Measurements from ENCODE around the gene TSPAN11.

DNA sequence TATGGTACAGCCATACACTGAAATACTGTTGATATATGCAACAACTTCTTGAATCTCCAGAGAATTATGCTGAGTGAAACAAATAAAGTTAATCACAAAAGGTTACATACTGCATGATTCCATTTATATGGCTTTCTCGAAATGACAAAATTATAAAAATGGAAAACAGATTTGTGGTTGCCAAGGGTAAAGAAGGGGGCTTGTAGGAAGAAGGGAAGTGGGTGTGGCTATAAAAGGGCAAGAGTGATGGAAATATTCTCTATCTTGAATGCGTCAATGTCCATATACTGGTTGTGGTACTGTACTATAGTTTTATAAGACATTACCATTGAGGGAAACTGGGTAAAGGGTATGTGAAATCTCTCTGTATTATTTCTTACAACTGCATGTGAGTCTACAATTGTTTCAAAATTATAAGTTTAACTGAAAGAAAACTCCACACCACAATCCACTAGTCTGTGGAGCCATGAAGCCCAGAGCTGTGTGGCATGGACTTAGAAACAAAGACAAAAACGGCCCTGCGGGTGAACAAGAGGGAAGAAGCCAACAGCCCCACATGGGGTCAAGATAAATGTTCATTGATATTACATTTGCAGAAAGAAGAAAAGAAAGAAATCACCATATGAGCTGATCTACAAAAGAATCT is 18.3 kb upstream of the TSPAN11 start:
- TF ChIP-seq, protein P1, sequence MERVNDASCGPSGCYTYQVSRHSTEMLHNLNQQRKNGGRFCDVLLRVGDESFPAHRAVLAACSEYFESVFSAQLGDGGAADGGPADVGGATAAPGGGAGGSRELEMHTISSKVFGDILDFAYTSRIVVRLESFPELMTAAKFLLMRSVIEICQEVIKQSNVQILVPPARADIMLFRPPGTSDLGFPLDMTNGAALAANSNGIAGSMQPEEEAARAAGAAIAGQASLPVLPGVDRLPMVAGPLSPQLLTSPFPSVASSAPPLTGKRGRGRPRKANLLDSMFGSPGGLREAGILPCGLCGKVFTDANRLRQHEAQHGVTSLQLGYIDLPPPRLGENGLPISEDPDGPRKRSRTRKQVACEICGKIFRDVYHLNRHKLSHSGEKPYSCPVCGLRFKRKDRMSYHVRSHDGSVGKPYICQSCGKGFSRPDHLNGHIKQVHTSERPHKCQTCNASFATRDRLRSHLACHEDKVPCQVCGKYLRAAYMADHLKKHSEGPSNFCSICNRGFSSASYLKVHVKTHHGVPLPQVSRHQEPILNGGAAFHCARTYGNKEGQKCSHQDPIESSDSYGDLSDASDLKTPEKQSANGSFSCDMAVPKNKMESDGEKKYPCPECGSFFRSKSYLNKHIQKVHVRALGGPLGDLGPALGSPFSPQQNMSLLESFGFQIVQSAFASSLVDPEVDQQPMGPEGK (CRISPR knock-in tag; IDR thresholded peaks at IDR 0.05; ENCODE audit: borderline replicate concordance), result no peak
- TF ChIP-seq OSR1 (CRISPR knock-in tag; IDR thresholded peaks at IDR 0.05), result no peak
- no peak for TF ChIP-seq TCF4 (CRISPR knock-in tag; IDR thresholded peaks at IDR 0.05; ENCODE audit: borderline replicate concordance)
- TF ChIP-seq ZC3H10 (CRISPR knock-in tag; IDR thresholded peaks at IDR 0.05), result no peak
- no peak for TF ChIP-seq ZFP30 (CRISPR knock-in tag; IDR thresholded peaks at IDR 0.05)
- TF ChIP-seq, protein P2, sequence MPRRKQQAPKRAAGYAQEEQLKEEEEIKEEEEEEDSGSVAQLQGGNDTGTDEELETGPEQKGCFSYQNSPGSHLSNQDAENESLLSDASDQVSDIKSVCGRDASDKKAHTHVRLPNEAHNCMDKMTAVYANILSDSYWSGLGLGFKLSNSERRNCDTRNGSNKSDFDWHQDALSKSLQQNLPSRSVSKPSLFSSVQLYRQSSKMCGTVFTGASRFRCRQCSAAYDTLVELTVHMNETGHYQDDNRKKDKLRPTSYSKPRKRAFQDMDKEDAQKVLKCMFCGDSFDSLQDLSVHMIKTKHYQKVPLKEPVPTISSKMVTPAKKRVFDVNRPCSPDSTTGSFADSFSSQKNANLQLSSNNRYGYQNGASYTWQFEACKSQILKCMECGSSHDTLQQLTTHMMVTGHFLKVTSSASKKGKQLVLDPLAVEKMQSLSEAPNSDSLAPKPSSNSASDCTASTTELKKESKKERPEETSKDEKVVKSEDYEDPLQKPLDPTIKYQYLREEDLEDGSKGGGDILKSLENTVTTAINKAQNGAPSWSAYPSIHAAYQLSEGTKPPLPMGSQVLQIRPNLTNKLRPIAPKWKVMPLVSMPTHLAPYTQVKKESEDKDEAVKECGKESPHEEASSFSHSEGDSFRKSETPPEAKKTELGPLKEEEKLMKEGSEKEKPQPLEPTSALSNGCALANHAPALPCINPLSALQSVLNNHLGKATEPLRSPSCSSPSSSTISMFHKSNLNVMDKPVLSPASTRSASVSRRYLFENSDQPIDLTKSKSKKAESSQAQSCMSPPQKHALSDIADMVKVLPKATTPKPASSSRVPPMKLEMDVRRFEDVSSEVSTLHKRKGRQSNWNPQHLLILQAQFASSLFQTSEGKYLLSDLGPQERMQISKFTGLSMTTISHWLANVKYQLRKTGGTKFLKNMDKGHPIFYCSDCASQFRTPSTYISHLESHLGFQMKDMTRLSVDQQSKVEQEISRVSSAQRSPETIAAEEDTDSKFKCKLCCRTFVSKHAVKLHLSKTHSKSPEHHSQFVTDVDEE (CRISPR knock-in tag; IDR thresholded peaks at IDR 0.05), result no peak
- TF ChIP-seq RARB (CRISPR knock-in tag; IDR thresholded peaks at IDR 0.05), result no peak
- no peak for TF ChIP-seq ARNTL (CRISPR knock-in tag; IDR thresholded peaks at IDR 0.05; ENCODE audit: borderline replicate concordance, low read depth)
- TF ChIP-seq TOX (CRISPR knock-in tag; IDR thresholded peaks at IDR 0.05; ENCODE audit: borderline replicate concordance), result no peak

Measured in SK-N-SH treated with all-trans-retinoic acid at 6 μM for 48 hours (cell line).